AG04450 (cell line): ENCODE data around the gene ARHGAP6. TPM values are rescaled to one million over a fixed set of nuclear protein-coding genes. Genes with fewer than 3 reads are reported as not detected.
"Not testable (repeated sequence)": the region's sequence is repeated elsewhere in the genome, so short reads cannot be mapped to it uniquely, and the experiment has no call there.

Experiments used
- CTCF ChIA-PET: fragments of 300-600, 350-600 bp; formaldehyde crosslinking; extraction: SDS; loops from one replicate; lab custom pipeline; 2022; ENCODE audit warnings: antibody characterized with exemption, inconsistent platforms; lab: Charles Lee
- POLR2A ChIA-PET: fragments of 350-600 bp; formaldehyde crosslinking; extraction: SDS; loops from one replicate; lab custom pipeline; 2021; ENCODE audit warnings: antibody characterized with exemption, inconsistent platforms; lab: Yijun Ruan, JAX
- DNase-seq: peaks from one replicate; pipeline ENCODE4 v3.0.0-alpha.2; 2011; ENCODE audit warnings: low read depth, low spot score
- H3K27ac ChIP-seq: one replicate; pipeline ENCODE4 v1.5.1; 2012; ENCODE audit warnings: low read depth, low read length, control low read depth
- H3K27me3 ChIP-seq: one replicate; pipeline ENCODE4 v1.6.0; 2012; ENCODE audit warnings: low read length; ENCODE audit not compliant: control insufficient read depth, insufficient read depth
- H3K4me3 ChIP-seq: 2 replicates; pipeline ENCODE4 v1.5.1; 2011; ENCODE audit warnings: mild to moderate bottlenecking, low read depth, low read length, control low read depth
- H3K9me3 ChIP-seq: 2 replicates; pipeline ENCODE4 v1.5.1; 2012; ENCODE audit warnings: low read length; ENCODE audit not compliant: control insufficient read depth, insufficient read depth
- polyA plus RNA-seq: library from polyadenylated mRNA; depleted of rRNA; stranded (reverse); fragments of >200 nt; gene quantifications from 2 replicates; pipeline ENCODE4 v1.2.3, GENCODE V29; 2011
- TF ChIP-seq, protein P1 (sequence below): IDR thresholded peaks from 2 replicates; pipeline ENCODE4 v1.5.1; 2011; ENCODE audit warnings: low read depth, low read length, control low read depth, inconsistent platforms

The ARHGAP6 gene
- polyA plus RNA-seq, 1 experiment = 4.0 TPM

DNA sequence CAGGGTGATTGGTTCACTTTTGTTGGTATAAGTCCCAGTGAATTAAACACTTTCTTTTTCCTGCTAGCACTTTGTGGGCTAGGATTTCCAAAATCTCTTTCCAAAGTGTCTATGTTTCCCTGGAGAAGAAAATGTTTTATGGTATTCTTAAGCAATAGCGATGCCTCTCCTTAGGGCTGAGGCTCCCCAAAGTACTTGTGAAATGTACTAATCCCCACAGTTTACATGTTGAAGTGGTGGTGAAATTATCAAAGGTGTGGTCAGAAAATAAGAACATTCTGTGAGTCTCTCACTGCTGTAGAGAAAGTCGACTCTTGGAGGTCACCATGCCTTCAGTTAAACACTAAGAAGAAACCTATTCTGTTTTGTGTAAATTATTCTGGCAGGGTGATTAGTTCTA lies 424.0 kb downstream of the ARHGAP6 start:
- DNase-seq = no peak
- POLR2A ChIA-PET = no interaction called here
- TF ChIP-seq, protein P1, sequence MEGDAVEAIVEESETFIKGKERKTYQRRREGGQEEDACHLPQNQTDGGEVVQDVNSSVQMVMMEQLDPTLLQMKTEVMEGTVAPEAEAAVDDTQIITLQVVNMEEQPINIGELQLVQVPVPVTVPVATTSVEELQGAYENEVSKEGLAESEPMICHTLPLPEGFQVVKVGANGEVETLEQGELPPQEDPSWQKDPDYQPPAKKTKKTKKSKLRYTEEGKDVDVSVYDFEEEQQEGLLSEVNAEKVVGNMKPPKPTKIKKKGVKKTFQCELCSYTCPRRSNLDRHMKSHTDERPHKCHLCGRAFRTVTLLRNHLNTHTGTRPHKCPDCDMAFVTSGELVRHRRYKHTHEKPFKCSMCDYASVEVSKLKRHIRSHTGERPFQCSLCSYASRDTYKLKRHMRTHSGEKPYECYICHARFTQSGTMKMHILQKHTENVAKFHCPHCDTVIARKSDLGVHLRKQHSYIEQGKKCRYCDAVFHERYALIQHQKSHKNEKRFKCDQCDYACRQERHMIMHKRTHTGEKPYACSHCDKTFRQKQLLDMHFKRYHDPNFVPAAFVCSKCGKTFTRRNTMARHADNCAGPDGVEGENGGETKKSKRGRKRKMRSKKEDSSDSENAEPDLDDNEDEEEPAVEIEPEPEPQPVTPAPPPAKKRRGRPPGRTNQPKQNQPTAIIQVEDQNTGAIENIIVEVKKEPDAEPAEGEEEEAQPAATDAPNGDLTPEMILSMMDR = no peak

DNA sequence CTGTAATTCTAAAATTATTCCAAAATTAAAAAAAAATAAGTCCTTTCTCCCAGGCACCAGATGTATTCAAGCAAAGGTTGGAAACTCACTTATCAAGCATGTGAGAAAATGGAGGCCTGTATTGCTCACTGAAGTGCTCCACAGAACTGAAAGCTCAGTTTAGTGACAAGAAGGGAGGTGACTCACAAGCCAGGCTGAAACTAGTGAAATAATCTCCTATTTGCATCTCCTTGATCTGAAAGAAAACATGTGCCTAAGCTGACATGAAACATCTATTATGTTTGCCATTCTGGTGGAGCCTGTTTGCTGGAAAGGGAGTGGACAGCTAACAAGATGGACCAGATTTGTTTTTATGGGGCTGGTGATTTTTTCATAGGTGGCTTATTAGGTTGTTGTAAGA lies 426.5 kb downstream of the ARHGAP6 start:
- no peak for DNase-seq
- Histone ChIP-seq H3K27me3 (no peaks in the 10 kb centered on the region), H3K9me3 (no peaks in the 10 kb centered on the region), H3K4me3 (no peak overlapping the region), H3K27ac (no peak overlapping the region)
- ChIA-PET CTCF (no interaction called here), POLR2A (interaction anchor here (0.6 kb wide), 1 partner anchor 103 kb away, joined by 3 read pairs; no protein-coding TSS in a partner anchor)
- TF ChIP-seq, protein P1 = no peak

More for the DNA sequence above, 424.0 kb downstream of the ARHGAP6 start:
- Histone ChIP-seq H3K27ac (no peak overlapping the region), H3K4me3 (no peak overlapping the region), H3K27me3 (no peaks in the 10 kb centered on the region), H3K9me3 (no peaks in the 10 kb centered on the region)
- CTCF ChIA-PET = no interaction called here

DNA sequence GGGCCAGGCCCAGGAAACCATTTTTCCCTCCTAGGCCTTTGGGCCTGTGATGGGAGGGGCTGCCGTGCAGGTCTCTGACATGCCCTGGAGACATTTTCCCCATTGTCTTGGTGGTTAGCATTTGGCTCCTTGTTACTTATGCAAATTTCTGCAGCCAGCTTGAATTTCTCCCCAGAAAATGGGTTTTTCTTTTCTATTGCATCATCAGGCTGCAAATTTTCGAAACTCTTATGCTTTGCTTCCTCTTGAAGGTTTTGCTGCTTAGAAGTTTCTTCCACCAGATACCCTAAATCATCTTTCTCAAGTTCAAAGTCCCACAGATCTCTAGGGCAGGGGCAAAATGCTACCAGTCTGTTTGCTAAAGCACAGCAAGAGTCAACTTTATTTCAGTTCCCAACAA lies 430.3 kb downstream of the ARHGAP6 start:
- H3K27me3 ChIP-seq, DNase-seq, H3K9me3 ChIP-seq, CTCF ChIA-PET, H3K27ac ChIP-seq, H3K4me3 ChIP-seq, POLR2A ChIA-PET: not testable (repeated sequence)

DNA sequence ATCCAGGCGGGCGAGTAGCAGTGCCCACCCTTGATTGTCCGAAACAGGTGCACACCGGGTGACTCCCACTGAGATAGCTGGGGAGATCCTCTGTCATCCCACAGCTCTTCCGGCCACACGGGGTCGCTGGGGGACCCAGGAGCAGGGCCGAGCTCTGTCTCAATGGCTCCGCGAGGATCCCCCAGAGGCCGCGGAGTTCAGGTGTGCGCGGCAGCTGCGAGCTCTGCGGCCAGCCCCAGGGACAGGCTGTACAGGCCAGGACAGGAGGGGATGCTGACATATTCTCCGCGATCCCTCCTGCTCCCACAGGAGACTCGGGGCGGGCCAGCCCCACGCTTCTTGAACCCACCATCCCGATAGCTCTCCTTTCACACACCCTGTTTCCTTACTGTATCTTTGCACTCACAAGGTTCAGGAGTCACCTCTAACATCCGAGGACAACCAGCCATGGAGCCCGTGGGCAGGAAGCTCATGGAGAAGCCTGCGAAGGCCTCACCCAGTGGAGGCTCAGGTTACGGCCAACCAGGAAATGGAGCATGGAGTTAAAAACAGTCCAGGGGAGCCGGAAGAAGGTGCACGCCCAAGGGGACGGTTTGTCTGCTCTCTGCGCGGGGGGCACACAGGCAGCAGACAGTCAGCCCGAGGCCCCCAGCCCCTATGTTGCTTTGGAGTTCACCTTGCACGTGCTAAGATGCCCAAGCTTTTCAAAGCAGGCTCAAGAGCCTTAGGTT lies 450.4 kb downstream of the ARHGAP6 start:
- no peak for DNase-seq
- CTCF ChIA-PET = no interaction called here
- TF ChIP-seq, protein P1 = no peak

DNA sequence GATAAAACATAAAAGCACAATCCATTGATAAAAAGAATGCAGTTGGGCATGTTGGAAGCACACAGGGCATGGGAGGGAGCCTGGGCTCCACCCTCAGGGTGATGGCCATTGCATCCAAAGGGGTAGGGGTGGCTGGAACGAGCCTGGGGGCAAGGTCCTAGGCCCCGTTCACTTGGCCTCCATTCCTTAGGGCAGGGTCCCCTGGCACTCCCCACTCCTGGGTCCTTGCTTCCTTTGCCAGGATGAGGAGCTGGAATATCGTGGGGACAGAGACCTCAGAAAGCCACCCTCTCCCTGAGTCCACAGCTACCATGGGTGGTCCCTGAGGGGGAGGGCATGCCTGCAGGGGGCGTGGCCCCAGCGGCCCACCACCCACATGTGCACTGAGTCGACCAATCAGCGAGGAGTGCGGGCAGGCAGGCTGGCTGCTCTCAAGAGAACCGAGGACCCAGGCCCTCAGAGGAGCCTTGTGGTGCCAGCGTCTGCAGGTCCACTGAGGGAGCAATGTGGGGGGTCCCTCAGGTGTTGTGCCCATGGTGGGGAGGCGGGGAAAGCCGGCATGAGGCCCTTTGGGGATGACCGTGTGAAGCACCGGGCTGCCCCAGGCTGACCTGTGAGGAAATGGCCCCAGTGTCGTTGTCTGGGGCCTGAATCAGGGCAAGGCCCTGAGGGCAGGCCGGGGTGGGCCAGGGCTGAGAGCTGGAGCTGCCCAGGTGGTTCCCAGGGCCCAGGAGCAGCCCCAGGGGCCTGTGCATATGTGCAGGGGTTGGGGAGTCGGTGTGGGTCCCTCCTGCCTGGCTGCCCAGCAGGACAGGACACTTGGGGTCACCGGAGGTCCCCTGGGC lies 451.2 kb downstream of the ARHGAP6 start:
- ChIA-PET POLR2A (no interaction called here), CTCF (no interaction called here)
- H3K27ac ChIP-seq = no peak overlapping the region
- TF ChIP-seq, protein P1 = no peak
- peaks cover 12% of the 10 kb centered on the region; the same call in 1 of the 2 replicates for H3K9me3 ChIP-seq
- no peaks in the 10 kb centered on the region for H3K27me3 ChIP-seq
- no peak for DNase-seq
- H3K4me3 ChIP-seq = no peak overlapping the region

More for the DNA sequence above, 450.4 kb downstream of the ARHGAP6 start:
- POLR2A ChIA-PET = no interaction called here
- no peak overlapping the region for H3K4me3 ChIP-seq
- no peaks in the 10 kb centered on the region for H3K27me3 ChIP-seq
- no peak overlapping the region for H3K27ac ChIP-seq
- H3K9me3 ChIP-seq = peaks cover 12% of the 10 kb centered on the region; the same call in 1 of the 2 replicates
